Stimulated activated CD4-positive, alpha-beta T cell treated with anti-CD3 and anti-CD28 coated beads, Interleukin-4, amount 100 ng/mL, for 1 hour (primary cell): ENCODE measurements around the gene BANP.
"Not testable (repeated sequence)": the region's sequence is repeated elsewhere in the genome, so short reads cannot be mapped to it uniquely, and the experiment has no call there.

Experiments
- DNase-seq: peaks from one replicate; pipeline ENCODE4 v3.0.0-alpha.2; 2020

Gene BANP

DNA sequence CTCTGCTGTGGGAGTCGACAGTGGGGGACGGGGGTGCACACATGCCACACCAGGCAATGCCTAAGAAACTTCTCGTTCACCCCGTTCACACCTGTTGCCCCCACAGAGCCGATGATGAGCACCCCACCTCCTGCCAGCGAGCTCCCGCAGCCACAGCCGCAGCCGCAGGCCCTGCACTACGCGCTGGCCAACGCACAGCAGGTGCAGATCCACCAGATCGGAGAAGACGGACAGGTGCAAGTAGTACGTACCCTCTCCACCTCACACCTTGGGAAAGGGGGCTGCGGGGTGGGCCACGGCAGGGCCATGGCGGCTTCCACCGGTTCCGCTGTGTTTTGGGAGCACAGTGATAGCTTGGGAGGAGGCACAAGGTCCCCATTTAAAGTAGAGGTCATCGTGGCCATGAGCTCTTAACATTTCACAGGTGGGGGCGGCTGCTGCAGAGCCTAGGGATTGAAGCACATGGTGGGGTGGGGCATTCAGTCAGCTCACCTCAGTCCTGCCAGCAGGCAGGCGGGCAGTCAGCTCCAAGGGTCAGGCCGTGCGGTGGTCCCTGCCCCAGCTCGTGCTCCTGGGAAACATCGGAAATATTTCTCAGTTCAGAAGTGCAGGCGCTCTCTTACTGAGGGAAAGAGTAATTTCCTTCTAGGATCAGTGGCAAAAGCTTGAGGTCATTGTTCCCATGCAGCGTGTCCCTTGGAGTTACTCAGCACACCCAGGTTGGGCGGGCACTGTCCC, 81.9 kb downstream of the BANP start:
- not testable (repeated sequence) for DNase-seq

DNA sequence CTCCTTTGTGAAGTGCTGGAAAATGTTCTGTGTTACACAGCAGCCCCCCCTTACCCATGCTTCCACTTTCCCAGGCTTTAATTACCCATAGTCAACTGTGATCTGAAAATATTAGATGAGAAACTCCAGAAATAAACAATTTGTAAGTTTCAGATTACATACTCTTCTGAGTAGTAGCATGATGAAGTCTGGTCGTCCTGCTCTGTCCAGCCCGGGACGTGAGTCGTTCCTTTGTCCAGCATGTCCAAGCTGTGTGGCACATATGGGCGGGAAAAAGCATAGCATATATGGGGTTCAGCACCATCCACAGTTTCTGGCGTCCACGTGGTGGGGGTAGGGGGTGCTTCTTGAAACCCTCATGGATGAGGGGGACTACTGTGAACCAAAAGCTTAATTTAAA, 83.5 kb downstream of the BANP start:
- no peak for DNase-seq

DNA sequence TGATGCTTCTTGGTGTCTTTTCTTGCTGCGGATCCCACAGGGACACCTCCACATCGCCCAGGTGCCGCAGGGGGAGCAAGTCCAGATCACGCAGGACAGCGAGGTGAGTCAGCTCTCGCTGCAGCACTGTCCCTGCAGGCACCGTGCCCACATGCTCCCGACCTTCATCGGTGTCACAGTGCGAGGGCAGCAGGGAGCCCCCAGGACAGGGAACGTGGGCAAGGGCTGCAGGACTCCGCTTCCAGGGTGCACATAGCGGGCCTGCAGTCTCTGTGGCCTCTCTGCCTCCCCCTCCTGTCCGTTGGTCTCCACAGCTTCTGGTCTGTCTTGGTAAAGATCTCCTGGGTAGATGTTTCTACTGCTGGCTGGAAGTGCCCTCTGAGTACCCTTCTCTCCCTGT, 84.1 kb downstream of the BANP start:
- DNase-seq: no peak

DNA sequence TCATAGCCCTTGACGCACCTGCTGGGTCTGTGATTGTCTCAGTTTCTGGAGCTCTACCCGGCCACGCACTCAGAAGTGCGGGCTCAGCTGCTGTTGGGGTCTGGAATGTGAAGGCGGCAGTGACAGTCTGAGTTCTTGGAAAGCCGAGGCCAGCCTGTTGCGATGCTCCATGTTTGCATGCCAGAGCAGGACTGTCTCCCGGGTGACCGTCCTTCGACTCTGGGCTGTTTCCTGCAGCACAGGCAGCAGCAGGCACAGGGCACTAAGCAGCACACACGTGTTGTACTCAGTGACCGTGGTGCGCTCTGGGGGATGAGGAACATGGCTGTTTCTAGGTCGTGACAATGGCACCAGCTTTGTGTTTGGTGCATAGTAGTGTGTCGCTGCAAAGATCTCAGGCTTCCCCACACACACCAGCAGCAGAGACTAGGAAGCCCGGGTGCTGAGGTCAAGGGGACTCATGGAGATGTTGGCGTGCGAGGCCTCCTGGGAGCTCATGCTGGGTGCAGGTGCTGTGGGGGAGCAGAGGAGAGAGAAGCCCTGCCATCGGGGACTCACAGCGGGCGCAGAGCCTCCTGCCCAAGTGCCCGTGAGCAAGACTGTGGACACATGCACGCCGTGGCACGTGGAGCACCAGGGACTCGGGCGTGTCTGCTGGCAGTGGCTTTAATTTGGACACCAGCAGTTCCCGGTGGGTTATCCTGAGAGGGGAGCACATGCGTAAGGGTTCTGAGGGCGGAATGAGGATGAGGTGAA, 84.8 kb downstream of the BANP start:
- not testable (repeated sequence) for DNase-seq

DNA sequence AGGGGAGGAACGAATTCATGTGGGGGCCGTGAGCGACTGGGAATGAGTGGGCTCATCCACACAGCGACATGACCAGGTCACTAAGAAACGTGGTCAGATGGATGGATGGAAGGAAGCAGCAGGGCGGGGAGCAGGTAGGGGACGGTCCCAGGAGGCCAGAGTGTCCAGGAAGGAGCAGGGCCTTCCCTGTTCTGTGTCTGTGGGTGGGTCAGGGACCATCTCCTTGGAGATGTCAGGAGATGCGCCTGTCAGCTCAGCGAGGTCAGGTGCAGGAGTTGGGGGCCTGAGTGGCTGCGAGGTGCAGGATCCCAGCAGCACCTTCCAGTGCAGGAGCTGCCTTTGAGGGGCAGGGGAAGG, 85.4 kb downstream of the BANP start:
- not testable (repeated sequence) for DNase-seq

DNA sequence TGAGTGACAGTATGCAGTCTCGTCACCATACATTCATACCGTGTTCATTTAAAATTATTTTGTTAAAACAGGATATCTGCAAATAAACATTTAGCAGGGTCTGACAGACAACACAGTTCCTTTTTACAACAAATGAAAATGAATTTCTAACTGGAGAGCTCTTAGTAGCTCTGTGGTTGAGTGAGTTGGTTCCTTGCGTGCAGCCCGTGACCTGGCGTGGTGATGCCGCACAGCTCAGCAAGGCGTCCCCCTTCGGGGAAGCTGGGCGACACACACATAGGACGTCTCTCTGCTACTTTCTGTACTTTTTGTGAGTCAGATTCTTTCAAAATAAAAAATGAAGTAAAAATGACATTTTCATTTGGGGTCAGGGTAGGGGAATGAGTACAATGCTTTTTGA, 86.1 kb downstream of the BANP start:
- DNase-seq: not testable (repeated sequence)

DNA sequence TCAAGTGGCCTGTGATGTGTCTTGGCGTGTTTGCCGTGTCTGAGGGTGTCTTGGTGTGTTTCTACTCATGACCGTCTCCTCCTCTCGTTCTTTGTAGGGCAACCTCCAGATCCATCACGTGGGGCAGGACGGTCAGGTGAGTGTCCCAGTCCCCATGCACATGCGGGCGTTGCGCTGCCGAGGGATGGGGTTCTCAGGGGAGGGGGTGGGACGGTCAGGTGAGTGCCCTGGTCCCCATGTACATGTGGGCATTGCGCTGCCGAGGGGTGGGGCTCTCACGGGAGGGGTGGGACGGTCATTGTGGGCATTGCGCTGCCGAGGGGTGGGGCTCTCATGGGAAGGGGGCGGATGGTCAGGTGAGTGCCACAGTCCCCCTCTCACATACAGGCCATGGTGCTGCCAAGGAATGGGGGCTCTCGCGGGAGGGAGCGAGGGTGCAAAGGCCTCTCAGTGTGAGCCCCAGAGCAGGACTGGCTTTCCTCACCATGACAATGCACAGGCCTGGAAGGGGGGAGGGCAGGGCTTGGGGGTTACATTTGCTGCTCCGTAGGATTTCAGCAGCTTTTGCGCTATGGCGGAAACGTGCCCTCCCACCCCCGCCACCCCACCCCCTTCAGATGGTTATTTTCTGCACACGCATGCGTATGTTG, 86.8 kb downstream of the BANP start:
- DNase-seq: not testable (repeated sequence)

DNA sequence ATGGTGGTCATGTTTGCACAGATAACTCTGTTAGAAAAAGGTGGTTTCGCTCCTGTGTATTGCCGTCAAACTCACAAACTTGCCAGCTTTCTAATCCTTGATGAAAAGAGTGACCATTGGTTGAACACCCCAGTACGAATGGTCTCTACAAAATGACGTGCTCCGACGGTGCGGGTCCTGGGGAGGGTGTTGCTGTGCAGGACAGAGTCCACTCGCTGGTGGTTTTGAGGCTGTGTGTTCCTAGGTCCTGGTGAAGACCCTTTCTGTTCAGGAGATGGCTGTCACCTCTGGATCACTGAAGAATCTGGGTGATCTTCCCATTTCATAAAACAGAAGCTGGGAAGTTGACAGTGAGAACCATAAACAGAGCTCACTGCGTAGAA, 87.3 kb downstream of the BANP start:
- DNase-seq: not testable (repeated sequence)

DNA sequence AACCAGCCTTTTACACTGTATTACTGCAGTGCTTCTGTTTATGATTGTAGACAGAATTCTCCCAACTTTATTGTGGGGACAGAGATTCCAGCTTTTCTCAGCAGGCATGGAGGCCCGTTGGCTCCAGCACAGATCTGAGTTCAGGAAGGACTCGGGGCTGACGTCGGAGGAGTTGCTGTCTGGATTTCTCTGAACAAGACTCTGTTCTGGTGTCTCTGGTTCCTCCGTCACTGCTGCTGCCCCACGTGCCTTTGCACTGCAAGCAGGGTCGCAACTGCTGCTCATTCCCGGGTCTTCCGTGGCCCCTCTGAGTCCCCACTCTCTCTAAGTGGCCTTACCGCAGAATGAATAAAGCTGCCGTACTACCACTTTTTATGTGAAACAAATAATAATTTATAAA, 88.4 kb downstream of the BANP start:
- no peak for DNase-seq

DNA sequence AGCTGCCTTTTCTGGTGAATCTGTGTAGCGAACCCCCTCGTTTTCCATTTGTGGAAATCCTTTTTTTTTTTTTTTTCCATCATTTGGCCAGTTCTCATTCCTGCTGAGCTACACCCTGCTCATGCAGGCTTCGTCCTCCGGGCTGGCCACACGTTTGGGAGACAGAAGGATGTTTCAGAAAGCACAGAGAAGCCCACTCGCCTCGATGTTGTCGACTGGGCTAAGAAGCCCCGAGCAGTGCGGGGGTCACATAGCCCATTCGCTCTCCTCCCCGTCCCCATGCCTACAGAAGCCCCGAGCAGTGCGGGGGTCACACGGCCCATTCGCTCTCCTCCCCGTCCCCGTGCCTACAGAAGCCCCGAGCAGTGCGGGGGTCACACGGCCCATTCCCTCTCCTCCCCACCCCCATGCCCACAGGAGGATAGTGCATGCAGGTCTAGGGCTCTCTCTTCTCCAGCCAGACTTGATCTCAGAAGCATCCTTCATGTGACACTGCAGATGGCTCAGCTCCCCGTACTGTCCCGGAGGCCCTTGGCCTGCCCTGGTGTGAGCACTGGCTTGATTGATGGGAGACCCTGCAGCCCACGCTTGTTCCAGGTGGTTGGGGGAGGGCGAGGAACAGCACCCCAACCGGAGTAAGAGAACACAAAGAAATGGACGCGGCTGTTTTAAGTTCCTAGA, 89.1 kb downstream of the BANP start:
- DNase-seq: not testable (repeated sequence)

DNA sequence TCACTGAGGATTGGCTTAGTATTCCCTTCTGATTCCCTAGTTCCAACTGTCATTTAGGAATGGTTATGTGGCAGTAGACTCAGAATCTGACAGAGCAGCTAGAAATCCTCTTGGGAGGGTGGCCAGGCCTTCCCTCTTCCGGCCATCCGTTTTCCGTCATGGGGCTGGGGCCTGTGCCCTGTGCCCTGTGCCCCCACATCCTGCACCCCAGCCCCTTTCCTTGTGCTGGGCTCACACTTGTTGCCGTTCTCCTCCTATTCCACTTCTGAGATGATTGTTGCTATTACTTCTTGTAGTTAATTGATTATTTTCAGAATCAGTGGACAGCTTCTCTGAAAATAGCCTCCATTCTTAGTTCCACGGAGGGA, 89.6 kb downstream of the BANP start:
- DNase-seq: not testable (repeated sequence)

DNA sequence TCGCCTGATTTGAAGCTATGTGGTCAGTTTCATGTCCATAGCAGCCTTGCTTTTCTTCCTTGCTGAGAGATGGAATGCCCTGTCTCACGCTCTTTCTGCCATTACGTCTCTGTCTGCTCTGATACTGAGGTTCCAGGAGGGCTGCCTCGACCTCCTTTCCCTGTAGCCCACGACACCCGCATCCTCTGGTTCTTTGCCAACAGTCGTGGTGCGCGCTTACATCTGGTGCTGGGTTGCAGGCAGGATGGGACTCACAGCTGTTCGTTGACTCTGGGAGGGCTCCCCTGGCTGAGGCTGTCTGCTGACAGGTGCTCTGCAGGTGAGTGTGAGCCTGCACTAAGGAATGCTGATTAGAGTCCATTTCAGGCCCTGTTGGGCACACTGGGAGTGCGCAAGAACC, 90.3 kb downstream of the BANP start:
- not testable (repeated sequence) for DNase-seq

DNA sequence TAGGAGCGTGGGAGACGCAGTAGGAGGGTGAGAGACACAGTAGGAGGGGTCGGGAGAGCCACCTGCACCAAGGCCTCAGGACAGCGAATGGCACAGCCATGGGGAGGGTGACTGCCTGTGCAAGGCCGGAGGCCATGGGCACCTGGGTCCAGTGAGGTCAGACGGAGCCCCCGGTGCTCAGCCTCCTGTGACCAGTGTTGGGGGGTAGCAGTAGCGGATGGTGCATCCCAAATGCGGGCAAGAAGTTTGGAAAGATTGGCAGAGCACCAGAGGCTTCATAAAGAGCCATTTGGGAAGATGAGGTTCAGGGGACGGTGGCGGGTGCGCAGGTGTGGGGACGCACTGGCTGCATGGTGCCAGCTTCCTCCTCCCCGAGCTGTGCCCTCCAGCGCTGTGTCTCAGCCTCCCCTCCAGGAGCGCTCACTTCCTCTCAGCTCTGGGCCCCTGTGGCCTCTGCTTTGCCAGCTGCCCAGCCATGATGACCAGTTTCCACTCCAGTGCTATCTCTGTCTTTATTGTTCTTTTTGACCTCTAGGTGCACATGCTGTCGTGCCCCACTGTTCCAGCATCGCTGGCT, 90.8 kb downstream of the BANP start:
- not testable (repeated sequence) for DNase-seq

DNA sequence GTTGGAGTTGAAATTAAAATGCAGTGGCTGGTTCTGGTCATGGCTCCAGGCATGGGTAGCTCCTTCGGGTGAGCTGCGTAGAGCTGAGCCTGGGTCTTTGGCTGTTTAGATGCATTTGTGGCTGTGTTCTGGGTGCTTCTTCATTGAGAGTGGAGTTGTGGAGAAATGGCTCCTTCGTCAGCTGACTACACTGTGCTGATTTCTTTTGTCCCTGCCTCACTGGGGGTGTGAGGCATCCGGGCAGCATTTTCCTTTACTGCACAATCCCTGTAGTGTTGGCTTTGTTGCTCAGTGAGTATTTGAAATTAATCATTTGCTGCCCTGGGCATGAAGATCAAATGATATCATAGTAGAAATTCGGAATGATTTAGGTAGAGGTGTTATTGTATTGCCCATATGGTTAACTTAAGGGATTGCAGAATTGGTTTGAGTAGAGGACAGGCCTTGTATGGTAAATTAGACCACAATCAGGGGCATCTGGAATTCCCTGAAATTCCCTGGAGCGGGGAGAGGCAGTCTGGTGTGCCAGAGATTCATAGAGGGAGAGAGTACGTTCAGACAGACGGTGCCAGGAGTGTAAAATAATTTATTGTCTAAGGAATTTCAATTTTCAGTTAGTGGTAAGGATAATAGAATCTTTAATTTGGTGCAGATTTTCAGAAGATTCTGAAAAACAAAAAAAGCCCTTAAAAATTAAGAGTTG, 92.1 kb downstream of the BANP start:
- not testable (repeated sequence) for DNase-seq

DNA sequence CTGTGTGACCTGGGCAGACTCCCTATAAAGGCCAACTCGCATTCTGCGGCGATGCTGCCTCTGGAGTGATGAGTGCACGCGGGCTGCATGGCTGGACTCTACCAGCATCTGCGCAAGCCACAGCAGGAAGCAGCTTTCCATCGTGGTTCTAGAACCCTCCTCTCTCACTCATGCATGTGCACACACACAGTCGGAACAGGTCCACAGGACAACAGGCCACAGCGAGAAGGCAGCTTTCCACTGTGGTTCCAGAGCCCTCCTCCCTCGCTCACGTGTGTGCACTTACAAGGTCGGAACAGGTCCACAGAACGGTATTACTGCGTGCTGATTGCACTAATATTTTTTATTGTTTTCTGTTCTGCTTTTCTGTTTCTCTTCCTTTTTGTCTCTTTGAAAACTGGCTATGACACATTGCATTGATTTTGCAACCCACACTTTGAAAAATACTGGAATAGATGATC, 92.9 kb downstream of the BANP start:
- not testable (repeated sequence) for DNase-seq

DNA sequence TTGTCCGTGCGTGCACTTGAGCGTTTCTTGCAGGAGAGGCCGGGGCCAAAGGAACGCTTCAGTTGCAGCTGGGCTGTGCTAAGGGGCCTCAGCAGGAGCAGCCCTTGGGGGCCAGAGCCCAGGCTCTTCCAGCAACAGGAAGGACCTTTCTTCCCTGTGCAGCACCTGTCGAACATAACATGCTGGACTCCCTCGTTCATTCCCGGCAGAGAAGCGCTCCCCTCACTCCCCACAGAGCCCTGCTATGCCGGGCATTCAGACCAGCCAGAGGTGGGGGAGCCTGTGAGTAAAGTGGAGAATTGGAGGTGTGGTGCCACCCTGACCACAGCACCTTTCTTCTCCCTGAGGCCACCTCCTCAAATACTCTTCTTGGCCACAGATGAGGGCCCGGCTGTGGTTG, 94.1 kb downstream of the BANP start:
- not testable (repeated sequence) for DNase-seq

DNA sequence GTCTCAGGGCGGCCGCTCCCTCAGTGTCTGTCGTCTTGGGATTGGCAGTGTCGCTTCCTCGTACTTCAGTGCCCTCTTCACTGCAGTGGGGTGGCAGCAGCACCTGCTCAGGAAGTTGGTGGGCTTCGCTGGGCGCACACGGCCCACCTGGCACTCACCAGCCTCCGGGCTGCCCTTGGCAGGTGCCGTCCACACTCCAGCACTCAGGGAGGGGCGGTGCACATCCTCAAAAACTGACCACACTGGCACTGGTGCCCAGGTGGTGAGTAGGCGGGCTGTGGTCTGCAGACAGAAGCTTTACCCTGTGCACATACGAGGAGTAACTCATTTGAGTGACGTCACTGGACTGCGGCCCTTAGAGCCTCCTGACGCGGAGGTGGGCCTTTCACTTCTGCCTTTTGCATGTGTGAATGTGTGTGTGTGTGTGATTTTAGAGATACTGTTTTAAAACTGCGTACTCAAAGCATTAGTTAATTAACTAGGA, 94.6 kb downstream of the BANP start:
- DNase-seq: no peak

DNA sequence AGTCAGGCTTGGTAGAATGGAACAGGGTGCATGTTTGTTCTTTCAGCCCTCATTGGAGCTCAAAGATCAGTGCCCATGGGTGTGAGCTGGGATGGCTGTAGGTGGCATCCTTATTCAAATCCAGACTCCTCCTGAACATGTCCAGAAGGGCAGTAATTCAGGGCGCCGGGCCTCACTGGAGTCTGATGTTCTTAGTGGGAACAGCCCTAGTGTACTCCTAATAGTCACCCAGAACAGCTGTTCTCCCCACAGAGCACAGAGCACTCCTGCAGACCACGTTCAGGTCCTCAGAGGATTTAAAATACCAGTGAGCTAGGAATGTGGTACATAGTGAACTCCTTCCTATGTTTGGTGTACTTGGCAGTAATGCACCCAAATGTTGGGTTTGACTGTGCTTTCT, 96.2 kb downstream of the BANP start:
- DNase-seq: no peak

DNA sequence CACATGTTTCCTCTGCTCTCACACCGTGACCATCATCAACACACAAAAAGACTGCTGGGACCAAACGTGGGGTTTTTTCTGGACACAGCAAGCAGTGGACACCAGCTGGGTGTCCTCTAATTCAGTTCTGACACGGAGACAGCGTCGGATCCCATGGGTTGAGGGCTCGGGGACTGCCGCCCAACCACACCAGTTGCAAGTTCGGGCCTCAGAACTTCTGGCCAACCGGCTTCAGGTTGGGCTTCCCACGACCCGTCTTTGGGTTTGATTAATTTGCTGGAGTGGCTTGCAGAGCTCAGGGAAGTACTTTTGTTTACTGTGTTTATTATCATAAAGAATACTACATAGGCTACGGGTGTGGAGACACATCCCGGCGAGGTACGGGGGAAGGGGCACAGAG, 97.8 kb downstream of the BANP start:
- no peak for DNase-seq

DNA sequence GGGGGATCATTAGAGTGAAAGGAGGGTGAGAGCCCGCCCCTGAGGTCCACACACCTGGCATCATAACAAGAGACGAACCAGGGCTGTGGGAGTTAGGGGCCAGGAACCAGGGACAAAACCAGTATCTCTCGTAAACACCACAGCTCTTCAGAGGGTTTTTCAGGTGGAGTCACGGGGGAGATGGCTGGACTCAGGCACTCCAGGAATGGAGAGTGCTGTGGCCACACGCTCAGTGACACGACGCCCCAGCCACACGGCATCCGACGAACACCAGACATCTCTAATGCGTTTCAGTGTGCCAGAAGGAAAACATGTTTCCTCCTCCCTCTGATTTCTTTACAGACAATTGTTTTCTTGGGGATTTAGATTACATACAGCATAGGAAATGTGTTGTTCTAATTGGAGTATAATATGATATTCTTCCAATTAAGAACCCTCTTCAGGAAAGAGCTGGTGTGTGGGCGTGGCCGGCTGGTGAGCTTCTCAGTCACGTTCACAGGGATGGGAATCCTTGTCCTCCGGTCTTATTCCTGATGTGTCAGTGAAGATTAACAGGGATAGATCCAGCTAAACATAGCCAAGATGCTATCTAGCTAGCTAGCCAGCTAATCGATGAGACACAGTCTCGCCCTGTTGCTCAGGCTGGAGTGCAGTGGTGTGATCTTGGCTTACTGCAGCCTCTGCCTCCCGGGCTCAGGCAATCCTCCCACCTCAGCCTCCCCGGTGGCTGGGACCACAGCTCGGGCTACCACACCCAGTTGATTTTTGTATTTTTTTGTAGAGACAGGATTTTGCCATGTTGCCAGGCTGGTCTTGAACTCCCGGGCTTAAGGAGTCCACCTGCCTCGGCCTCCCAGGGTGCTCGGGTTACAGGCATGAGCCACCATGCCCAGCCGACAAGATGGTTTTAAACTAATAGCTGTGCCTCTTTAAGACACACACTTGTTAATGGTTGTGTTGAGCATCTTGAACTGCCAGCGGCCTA, 98.6 kb downstream of the BANP start:
- DNase-seq: no peak
